ENCODE results near the gene PTPRCAP. TPM values are rescaled to one million over a fixed set of nuclear protein-coding genes. Genes with fewer than 3 reads are reported as not detected.

PTPRCAP gene
- total and polyA plus RNA-seq, 4 donors, result 8.8 to 19.0 (median 12.3) TPM

DNA sequence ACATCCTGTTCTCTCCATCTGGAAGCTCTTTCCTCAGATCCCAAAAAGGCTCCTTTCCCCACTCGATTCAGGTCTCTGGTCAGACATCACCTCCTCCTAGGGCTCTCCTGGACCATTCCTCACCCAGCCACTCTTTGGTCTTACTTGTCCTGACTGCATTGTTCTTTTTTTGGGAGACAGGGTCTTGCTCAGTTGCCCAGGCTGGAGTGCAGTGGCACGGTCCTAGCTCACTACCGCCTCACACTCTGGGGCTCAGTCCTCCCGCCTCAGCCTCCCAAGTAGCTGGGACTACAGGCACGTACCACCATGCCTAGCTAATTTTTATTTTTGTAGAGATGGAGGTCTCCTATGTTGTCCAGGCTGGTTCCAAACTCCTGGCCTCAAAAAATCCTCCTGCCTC lies 8.0 kb upstream of the PTPRCAP start:
- no peak for TF ChIP-seq CTCF (IDR thresholded peaks at IDR 0.05; ENCODE audit: control extremely low read depth, extremely low read depth)
- no peak for ATAC-seq (ENCODE audit: insufficient read depth, low FRiP score)
- peaks cover 0 to 15% (median 0%) of the 10 kb centered on the region in 4 donors for H3K36me3 ChIP-seq (ENCODE audit: control insufficient read depth in 4 of 4, insufficient read depth in 4 of 4, low read length in 4 of 4)
- no peak overlapping the region for H3K4me3 ChIP-seq
- DNase-seq, result no peak
- H3K27ac ChIP-seq (ENCODE audit: low read depth in 1 of 2, low read length in 1 of 2), result no peak overlapping the region
- no peaks in the 10 kb centered on the region for H3K9me3 ChIP-seq (ENCODE audit: control insufficient read depth in 4 of 4, insufficient read depth in 3 of 4, low read length in 3 of 4)
- WGBS, 2 donors, result 86 to 89% methylated on average over 5 of the region's 5 CpGs
- no peak overlapping the region for H3K9ac ChIP-seq (ENCODE audit: insufficient read depth in 1 of 2, low read length in 2 of 2)
- peaks cover 0 to 7% (median 3%) of the 10 kb centered on the region in 5 donors for H3K4me1 ChIP-seq (ENCODE audit: control insufficient read depth in 5 of 5, insufficient read depth in 5 of 5, low read length in 5 of 5)
- H3K27me3 ChIP-seq (ENCODE audit: control insufficient read depth in 3 of 3, insufficient read depth in 3 of 3, low read length in 2 of 3), result no peaks in the 10 kb centered on the region

DNA sequence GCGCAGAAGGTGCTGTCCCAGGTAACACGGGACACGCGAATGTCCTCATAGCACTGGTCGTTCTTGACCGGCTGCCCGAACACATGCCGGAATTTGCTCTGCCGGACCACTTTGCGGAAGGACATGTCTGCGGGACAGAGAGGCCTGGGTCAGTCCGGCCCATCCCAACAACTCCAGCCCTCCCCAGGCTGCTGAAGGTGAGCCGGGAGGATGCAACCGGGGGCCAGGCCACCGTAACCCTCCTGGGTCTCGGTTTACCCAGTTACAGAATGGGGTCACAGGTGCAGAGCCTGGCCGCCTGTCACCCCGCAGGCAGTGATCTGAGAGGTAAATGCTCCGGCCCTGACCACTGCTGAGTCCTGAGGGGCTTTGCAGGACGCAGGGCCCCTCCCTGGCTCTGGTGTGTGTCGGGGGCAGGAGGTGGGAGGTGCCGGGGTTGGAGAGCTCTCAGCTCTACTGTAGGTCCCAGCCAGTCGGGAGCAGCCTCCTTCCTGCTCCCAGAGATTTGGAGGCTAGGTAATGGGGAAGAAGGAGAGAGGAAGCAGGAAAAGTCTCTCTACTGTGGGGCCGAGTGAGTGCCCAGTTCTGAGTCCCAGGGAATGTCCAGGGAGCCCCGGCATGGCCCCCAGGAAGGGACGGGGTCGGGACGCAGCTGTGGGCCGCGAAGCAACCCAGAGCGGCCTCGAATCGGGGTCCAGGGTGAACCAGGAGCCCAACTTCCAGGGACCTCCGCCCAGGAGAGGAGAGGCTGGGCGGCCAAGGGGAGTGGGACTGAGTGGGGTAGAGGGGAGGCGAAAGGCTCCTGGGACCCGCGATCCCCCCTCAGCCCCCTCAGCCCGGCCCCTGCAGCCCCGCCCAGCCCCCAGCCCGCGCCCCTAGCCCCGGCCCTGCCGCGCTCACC lies 5.3 kb upstream of the PTPRCAP start:
- ATAC-seq (ENCODE audit: insufficient read depth, low FRiP score), result no peak
- H3K9ac ChIP-seq (ENCODE audit: insufficient read depth in 1 of 2, low read length in 2 of 2), result peak overlapping the region in 1 of 2 donors; percentile 39
- no peaks in the 10 kb centered on the region for H3K27me3 ChIP-seq (ENCODE audit: control insufficient read depth in 3 of 3, insufficient read depth in 3 of 3, low read length in 2 of 3)
- peaks cover 0 to 36% (median 3%) of the 10 kb centered on the region in 4 donors for H3K36me3 ChIP-seq (ENCODE audit: control insufficient read depth in 4 of 4, insufficient read depth in 4 of 4, low read length in 4 of 4)
- H3K9me3 ChIP-seq (ENCODE audit: control insufficient read depth in 4 of 4, insufficient read depth in 3 of 4, low read length in 3 of 4), result no peaks in the 10 kb centered on the region
- H3K4me3 ChIP-seq, result peak overlapping the region; percentile 79
- DNase-seq, result no peak
- peak overlapping the region; percentile 86 to 95 for H3K27ac ChIP-seq (ENCODE audit: low read depth in 1 of 2, low read length in 1 of 2)
- 38 to 59% methylated on average over 30 to 45 of the region's 45 CpGs for WGBS, 2 donors
- TF ChIP-seq CTCF (IDR thresholded peaks at IDR 0.05; ENCODE audit: control extremely low read depth, extremely low read depth), result no peak
- peaks cover 0 to 7% (median 3%) of the 10 kb centered on the region in 5 donors for H3K4me1 ChIP-seq (ENCODE audit: control insufficient read depth in 5 of 5, insufficient read depth in 5 of 5, low read length in 5 of 5)

DNA sequence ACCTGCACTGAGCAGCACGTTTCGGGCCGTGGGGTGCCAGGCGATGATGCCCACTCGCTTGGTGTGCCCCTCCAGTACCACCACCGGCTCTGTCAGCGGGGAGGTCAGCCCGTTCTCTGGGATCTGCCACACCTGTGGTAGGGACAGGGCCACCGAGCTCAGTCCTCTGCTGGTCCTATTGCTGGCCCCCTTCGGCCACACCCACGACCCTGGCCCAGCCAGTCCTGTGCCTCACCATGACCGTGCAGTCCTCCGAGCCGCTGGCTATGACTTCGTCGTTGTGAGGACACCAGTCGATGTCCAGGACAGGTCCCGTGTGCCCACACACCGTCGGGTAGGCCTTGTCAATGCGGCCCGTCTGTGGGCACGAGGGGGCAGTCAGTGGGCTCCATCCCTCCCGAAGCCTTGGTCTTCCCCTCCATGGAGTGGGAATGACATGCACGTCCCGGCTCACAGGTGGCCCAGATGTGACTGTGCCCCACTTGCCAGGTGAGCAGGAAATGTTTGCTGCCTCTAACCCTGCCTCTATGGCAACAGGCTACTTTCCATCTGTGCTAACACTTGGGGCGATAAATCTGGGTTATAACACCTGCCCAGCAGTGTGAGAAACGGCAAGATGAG lies 4.4 kb upstream of the PTPRCAP start:
- no peaks in the 10 kb centered on the region for H3K9me3 ChIP-seq (ENCODE audit: control insufficient read depth in 4 of 4, insufficient read depth in 3 of 4, low read length in 3 of 4)
- DNase-seq (no peak), ATAC-seq (ENCODE audit: insufficient read depth, low FRiP score) (no peak)
- H3K4me1 ChIP-seq (ENCODE audit: control insufficient read depth in 5 of 5, insufficient read depth in 5 of 5, low read length in 5 of 5), result peaks cover 0 to 7% (median 3%) of the 10 kb centered on the region in 5 donors
- H3K4me3 ChIP-seq, result no peak overlapping the region
- 85 to 87% methylated on average over 25 to 28 of the region's 28 CpGs for WGBS, 2 donors
- peak overlapping the region in 1 of 2 donors; percentile 33 for H3K27ac ChIP-seq (ENCODE audit: low read depth in 1 of 2, low read length in 1 of 2)
- no peak overlapping the region for H3K9ac ChIP-seq (ENCODE audit: insufficient read depth in 1 of 2, low read length in 2 of 2)
- H3K36me3 ChIP-seq (ENCODE audit: control insufficient read depth in 4 of 4, insufficient read depth in 4 of 4, low read length in 4 of 4), result peaks cover 0 to 41% (median 3%) of the 10 kb centered on the region in 4 donors
- TF ChIP-seq CTCF (IDR thresholded peaks at IDR 0.05; ENCODE audit: control extremely low read depth, extremely low read depth), result no peak
- H3K27me3 ChIP-seq (ENCODE audit: control insufficient read depth in 3 of 3, insufficient read depth in 3 of 3, low read length in 2 of 3), result no peaks in the 10 kb centered on the region
